HEK293 (cell line): ENCODE measurements around the gene TSPAN17.

Experiments
- SP2 ChIP-seq: fragments of 450-650 bp; formaldehyde crosslinking; IDR thresholded peaks from 2 replicates; pipeline ENCODE4 v1.5.1; 2016; ENCODE audit warnings: missing biosample characterization, missing genetic modification characterization
- ZNF24 ChIP-seq: fragments of 450-650 bp; formaldehyde crosslinking; IDR thresholded peaks from 2 replicates; pipeline ENCODE4 v1.5.1; 2016; ENCODE audit warnings: missing biosample characterization, missing genetic modification characterization

DNA sequence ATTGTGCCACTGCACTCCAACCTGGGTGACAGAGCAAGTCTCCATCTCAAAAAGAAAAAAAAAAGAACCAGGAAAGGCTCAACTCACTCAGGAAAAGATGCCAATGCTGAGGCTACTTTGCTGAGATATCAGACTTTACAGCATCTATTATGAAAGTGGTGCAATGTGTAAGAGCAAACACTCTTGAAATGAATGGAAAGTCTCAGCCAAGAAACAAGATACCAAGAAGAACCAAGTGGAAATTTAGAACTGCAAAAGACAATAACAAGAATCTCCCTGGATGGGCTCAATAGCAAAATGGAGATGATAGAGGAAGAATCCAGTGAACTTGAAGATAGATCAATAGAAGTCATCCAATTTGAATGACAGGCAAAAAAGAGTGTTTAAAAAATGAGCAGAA is 37.7 kb downstream of the TSPAN17 start:
- TF ChIP-seq ZNF24 (tag by site-specific recombination) (no peak), SP2 (no peak)
